Stimulated activated CD4-positive, alpha-beta T cell treated with anti-CD3 and anti-CD28 coated beads, Interleukin-2, amount 100 ng/mL, for 48 hours (primary cell): ENCODE measurements around the gene PRKG1.
"Not testable (repeated sequence)": the region's sequence is repeated elsewhere in the genome, so short reads cannot be mapped to it uniquely, and the experiment has no call there.

Experiments used
- DNase-seq, 2 donors: peaks; one replicate each; pipeline ENCODE4 v3.0.0-alpha.2; 2020

The PRKG1 gene

GRCh38 chr10:51119441-51119840 is 45.2 kb downstream of the PRKG1 start:
- DNase-seq: no peak

DNA sequence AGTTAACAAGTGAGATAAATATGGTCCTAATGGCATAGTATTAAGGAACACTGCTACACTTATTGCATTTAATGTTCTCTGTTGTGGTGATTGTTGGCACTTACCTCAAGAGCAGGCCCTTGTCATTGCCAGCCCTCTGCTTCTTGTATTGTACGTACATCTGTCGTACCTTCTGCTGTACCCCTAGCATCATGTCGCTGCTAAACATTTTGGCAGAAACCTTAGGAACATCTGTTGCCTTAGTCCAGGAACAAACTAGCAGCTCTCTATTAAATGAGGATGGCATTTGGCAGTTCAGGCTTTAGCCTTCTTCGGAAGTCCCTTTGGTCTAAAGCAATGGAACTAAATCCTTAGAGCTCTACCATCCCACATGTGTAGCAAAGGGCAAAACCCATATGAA is 47.6 kb downstream of the PRKG1 start:
- DNase-seq: no peak

DNA sequence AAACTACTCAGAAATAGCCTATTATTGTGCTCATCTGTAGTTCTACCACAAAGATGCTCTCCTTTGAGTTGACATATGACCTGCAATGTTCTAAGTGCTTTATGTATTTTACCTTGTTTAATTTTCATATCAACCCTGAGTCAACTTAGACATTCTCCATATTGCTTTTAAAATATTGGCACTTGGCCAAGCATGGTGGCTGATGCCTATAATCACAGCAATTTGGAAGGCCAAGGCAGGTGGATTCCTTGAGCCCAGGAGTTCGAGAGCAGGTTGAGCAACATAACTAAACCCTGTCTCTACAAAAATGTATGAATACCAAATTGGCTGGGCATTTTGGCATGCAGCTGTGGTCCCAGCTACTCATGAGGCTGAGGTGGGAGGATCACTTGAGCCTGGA is 50.6 kb downstream of the PRKG1 start:
- DNase-seq: no peak

DNA sequence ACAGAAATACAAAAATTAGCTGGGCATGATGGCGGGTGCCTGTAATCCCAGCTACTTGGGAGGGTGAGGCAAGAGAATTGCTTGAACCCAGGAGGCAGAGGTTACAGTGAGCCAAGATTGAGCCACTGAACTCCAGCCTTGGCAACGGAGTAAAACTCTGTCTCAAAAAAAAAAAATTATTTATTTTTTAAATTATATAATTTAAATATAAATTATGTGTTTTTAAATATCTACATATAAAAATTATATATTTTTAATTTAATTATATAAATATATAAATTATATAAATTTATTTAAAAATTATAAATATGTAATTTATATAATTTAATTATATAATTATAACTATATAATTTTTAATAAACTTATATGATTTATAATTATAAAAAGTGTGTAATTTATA is 51.2 kb downstream of the PRKG1 start:
- DNase-seq: no peak

GRCh38 chr10:51129946-51130544 is 55.8 kb downstream of the PRKG1 start:
- DNase-seq: no peak

- DNase-seq: no peak
Observed at GRCh38 chr10:51137756-51138529, 63.7 kb downstream of the PRKG1 start.

GRCh38 chr10:51139176-51139575 is 64.9 kb downstream of the PRKG1 start:
- DNase-seq: no peak

DNA sequence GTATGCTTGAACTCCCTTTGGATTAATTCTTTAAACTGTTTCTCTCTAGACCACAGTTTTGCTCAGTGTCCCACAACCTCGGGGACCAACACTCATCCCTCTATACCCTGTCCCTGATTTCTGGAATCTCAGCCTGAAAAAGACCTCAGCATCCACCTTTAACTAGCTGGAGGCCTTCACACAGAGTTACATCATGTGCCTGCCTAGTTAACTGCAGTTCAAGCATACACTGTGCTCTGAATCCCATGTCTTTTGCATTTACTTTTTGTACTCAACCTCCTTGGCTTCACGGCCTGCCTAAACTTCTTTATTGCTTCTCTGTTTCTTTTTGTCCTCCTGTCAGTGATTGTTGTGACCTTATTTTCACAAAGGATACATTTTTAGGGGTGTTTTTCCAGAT is 66.7 kb downstream of the PRKG1 start:
- no peak for DNase-seq

DNA sequence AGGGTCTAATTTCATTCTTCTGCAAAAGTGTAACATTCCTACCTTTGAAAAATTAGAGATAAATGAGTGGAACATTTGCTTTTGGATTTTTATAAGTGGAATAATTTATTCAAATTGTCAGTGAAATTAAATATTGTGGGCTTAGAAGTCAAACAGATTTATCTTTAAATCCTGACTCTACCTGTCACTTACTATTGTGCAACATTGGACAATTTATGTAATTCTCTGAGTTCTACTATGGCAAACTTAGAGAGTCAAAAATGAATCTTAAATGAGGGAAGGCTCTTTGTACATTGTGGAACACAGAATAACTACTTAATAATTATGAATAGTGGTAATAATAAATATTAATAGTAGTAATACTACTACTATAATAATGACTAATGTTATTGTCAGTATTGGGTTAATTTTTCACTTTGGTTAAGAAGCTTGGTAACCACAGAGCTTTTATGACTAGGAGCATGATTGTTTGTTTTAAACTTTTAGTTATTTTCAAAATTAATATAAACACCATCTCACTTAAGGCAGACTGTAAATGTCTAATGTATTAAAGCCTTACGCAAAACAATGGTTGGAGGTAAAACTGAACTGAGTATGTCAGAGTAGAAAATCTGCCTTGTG is 70.0 kb downstream of the PRKG1 start:
- no peak for DNase-seq

- no peak for DNase-seq
Observed at GRCh38 chr10:51145375-51145774, 71.1 kb downstream of the PRKG1 start.

GRCh38 chr10:51147644-51148399 is 73.5 kb downstream of the PRKG1 start:
- no peak for DNase-seq

DNA sequence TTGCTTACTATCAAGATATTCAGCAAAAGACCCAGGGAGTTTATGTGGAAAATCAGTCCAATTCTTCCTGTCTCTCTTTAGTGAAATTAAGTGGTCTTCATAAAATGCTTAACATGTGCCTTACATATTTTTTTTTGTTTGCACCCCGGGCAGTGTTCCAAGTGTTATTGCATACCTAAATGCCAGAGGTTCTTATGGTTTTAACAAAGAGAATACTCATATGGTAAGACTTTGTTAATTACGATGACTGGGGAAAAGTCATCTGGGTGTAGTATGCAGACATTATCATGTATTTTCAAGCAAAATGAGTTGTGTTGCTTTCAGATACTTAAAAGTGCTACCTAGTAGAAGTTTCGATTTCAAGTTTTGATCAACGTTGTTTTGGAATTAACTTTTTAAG is 82.6 kb downstream of the PRKG1 start:
- DNase-seq: no peak

- DNase-seq: no peak
Observed at GRCh38 chr10:51158832-51159231, 84.5 kb downstream of the PRKG1 start.

GRCh38 chr10:51159841-51160240 is 85.6 kb downstream of the PRKG1 start:
- no peak for DNase-seq

- DNase-seq: no peak
Observed at GRCh38 chr10:51162002-51162401, 87.7 kb downstream of the PRKG1 start.

GRCh38 chr10:51163380-51164049 is 89.2 kb downstream of the PRKG1 start:
- DNase-seq: not testable (repeated sequence)

DNA sequence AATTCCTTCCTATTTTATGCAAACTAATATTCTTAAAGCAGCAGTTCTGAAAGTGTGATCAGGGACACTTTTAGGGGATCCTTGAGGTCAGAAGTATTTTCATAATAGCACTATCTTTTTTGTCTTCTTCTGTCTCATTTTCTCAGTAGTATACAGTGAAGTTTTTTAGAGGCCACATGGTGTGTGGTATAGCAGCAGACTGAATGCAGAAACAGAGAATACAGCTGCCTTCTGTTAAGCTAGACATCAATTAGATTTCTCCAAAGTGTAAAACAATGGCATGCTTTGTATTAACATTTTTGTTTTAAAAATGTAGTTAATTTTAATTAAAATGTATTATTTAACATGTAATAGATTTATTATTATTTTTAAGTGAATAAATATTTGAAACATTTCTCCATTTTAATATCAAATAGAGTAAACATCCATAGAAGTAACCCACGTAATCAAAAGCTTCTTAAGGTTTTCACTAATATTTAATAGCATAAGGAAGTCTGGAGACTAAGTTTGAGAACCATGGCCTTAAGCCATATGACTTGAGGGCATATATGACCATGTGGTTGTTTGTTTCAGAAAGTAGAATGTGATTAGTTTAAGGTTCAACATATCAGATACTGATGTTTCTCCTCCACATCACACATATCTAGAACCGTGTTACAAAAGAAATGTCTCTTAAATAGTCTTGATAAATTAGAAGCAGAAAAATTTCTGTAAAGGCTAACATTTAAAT is 94.0 kb downstream of the PRKG1 start:
- DNase-seq: no peak

- no peak for DNase-seq
Observed at GRCh38 chr10:51169111-51169510, 94.8 kb downstream of the PRKG1 start.

GRCh38 chr10:51170518-51171245 is 96.4 kb downstream of the PRKG1 start:
- no peak for DNase-seq

- DNase-seq: no peak
Observed at GRCh38 chr10:51171946-51172345, 97.7 kb downstream of the PRKG1 start.

- no peak for DNase-seq
Observed at GRCh38 chr10:51176976-51177695, 102.8 kb downstream of the PRKG1 start.
